Tibial nerve (tissue), 4 donors: ENCODE results near the gene NME7.

Experiments used
- CTCF ChIP-seq, 5 experiments: fragments of 200-600 bp in 3 of 5; fragments of 450-650 bp in 2 of 5; sonication (generic) in 3 of 5; IDR thresholded peaks; one replicate each; pipeline ENCODE4 v1.5.1; 2016 to 2019; ENCODE audit warnings: antibody characterized with exemption in 5 of 5, mild to moderate bottlenecking in 3 of 5, moderate library complexity in 2 of 5
- EP300 ChIP-seq, 2 donors: sonication (generic); formaldehyde crosslinking; IDR thresholded peaks; one replicate each; pipeline ENCODE4 v1.6.1; 2017; ENCODE audit warnings: antibody characterized with exemption in 2 of 2, mild to moderate bottlenecking in 1 of 2
- POLR2A ChIP-seq, 2 donors: fragments of 450-650 bp; IDR thresholded peaks; one replicate each; pipeline ENCODE4 v1.6.1; 2017; ENCODE audit warnings: antibody characterized with exemption in 2 of 2, mild to moderate bottlenecking in 2 of 2, moderate library complexity in 2 of 2

- TF ChIP-seq CTCF (IDR thresholded peaks at IDR 0.05) (no peak), POLR2A (IDR thresholded peaks at IDR 0.05) (no peak), EP300 (IDR thresholded peaks at IDR 0.05) (no peak)
Observed at GRCh38 chr1:169387399-169387798, 19.8 kb upstream of the NME7 start.
